Measurements from ENCODE around the gene RAPGEF2.
A peak's percentile ranks its signal among the peaks of the same experiment; 100 is the strongest.
"Not testable (repeated sequence)": the region's sequence is repeated elsewhere in the genome, so short reads cannot be mapped to it uniquely, and the experiment has no call there.

The RAPGEF2 gene

GRCh38 chr4:159098482-159099127, 4.3 kb upstream of the RAPGEF2 start:
- DNase-seq = no peak

DNA sequence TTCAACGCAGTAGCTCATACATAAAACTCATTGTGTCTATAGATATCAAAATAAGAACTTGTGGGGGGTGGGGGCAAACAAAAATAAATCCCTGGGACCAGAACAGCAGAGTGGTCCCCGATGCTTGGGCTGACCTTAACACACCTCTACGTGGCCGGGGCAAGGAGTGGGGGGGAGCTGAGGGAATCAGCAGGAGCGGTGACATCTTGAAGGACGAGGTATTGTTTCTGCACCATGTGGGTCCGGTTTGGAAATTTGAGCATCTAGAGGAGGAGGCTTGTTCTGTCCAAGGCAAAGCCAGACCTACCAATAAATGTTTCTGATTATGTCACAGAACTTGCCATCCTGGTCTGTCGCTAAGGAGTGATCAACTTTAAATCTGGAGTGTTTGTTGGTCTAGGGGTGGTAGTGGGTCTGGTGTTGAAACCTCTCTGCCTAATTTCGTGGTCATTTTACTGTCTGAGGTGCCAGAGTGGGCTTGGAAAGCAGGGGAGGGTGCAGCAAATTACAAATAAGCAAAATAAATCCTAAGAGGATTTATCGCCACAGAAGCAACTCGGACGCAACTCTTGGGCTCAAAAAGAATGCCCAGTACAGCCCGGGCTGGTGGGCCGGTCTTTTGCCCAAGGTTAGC, 774 bp upstream of the RAPGEF2 start:
- DNase-seq = no peak

DNA sequence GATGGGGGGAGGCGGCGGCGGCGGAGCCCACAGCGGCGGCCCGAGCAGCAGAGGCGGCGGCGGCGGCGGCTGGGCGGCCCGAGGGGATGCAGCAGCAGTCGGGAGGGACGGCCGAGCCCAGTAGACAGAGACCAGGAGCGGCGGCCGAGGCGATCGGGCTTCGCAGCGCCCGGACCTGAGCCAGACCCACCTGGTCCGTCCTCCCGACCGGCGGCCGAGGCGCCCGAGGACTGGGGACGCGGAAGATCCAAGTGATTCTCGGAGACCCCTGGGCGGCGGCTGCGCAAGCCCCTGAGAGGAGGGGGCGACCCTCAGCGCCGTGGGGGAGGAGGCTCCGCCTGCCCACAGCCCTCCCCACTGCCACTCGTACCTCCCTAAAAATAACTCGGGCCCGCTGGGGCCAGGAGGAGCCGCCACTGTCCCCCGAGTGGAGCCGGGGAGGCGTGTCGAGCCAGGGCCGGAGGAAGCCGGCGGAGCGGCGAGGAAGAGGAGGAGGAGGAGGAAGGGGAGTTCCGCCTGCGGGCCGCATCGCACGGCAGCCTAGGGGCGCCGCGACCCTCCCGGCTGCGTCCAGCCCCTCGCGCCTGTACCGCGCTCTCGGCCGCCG, 608 bp downstream of the RAPGEF2 start:
- DNase-seq = no peak

GRCh38 chr4:159104694-159105414, 2.0 kb downstream of the RAPGEF2 start:
- DNase-seq = peak; percentile 38

DNA sequence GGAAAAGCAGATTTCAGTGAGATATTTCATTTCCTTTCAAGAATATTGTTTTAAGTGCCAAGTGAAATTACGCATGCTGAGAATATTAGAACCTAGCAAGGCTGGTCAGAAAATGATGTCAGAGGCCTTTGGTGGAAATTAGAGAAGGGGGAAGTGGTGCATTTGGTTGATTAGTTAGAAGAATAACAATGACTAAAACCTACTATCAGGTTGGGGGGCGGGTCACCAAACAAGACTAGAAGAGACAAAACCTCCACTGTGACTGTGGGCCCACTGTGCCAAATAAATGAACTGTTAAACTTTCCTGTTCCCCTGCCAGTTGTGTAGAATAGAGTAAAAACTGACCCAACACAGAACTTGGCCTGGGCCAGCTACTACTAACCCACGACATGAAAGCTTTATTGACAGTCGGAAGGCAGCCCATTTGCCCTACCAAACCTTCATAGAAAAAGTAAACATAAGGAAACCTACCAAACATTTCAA, 2.9 kb downstream of the RAPGEF2 start:
- no peak for DNase-seq

GRCh38 chr4:159106636-159107035, 3.8 kb downstream of the RAPGEF2 start:
- no peak for DNase-seq

GRCh38 chr4:159107203-159107925, 4.5 kb downstream of the RAPGEF2 start:
- DNase-seq = no peak

GRCh38 chr4:159108124-159108523, 5.2 kb downstream of the RAPGEF2 start:
- no peak for DNase-seq

GRCh38 chr4:159110961-159111360, 8.1 kb downstream of the RAPGEF2 start:
- DNase-seq = no peak

GRCh38 chr4:159111416-159111815, 8.5 kb downstream of the RAPGEF2 start:
- DNase-seq = no peak

DNA sequence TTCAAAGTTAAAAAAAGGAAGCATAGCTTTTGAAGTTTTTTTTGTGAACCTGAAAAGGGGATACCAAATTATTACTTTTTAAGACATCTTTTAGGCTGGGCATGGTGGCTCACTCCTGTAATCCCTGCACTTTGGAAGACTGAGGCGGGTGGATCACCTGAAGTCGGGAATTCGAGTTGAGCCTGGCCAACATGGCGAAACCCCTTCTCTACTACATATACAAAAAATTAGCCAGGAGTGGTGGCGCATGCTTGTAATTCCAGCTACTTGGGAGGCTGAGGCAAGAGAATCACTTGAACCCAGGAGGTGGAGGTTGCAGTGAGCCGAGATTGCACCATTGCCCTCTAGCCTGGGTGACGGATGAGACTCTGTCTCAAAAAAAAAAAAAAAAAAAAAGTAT, 10.5 kb downstream of the RAPGEF2 start:
- not testable (repeated sequence) for DNase-seq

DNA sequence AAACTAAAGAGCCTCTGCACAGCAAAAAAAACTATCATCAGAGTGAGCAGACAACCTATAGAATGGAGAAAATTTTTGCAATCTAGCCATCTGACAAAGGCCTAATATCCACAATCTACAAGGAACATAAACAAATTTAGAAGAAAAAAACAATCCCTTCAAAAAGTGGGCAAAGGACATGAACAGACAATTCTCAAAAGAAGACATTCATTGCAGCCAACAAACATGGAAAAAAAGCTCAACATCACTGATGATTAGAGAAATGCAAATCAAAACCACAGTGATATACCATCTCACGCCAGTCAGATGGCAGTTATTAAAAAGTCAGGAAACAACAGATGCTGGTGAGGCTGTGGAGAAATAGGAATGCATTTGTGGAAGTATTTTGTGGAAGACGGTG, 13.2 kb downstream of the RAPGEF2 start:
- DNase-seq = not testable (repeated sequence)

- not testable (repeated sequence) for DNase-seq
Measured at GRCh38 chr4:159116693-159117092, 13.8 kb downstream of the RAPGEF2 start.

DNA sequence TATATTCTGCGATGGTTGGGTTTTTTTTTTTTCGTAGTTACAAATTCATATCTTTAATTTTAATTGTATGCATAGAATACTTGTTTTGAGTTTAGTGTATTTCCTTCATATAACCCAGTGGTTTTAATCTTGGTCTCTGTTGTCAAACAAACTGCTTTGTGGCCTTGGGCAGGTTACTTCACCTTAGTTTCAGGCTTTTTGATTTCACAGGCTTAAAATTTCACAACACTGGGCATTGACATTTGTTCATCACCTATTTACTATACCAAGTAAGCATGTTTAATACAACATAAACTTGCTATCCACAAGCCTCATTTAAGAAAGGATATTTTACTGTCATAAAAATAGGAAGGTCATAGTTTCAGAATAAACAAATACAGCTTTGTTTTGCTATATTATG, 14.7 kb downstream of the RAPGEF2 start:
- no peak for DNase-seq

- DNase-seq = no peak
Measured at GRCh38 chr4:159117968-159118367, 15.1 kb downstream of the RAPGEF2 start.

DNA sequence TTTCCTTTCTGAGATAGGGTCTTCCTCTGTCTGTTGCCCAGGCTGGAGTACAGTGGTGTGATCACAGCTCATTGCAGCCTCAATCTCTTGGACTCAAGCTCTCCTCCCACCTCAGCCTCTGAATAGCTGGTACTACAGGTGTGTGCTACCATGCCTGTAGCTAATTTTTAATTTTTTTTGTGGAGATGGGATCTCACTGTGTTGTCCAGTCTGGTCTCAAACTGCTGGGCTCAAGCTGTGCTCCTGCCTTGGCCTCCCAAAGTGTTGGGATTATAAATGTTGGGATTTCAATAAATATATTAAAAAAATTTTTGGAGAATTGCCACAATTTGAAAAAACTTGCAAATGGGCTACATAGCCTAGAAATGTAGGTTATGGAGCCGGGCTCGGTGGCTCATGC, 18.5 kb downstream of the RAPGEF2 start:
- no peak for DNase-seq

- no peak for DNase-seq
Measured at GRCh38 chr4:159126716-159127115, 23.8 kb downstream of the RAPGEF2 start.

DNA sequence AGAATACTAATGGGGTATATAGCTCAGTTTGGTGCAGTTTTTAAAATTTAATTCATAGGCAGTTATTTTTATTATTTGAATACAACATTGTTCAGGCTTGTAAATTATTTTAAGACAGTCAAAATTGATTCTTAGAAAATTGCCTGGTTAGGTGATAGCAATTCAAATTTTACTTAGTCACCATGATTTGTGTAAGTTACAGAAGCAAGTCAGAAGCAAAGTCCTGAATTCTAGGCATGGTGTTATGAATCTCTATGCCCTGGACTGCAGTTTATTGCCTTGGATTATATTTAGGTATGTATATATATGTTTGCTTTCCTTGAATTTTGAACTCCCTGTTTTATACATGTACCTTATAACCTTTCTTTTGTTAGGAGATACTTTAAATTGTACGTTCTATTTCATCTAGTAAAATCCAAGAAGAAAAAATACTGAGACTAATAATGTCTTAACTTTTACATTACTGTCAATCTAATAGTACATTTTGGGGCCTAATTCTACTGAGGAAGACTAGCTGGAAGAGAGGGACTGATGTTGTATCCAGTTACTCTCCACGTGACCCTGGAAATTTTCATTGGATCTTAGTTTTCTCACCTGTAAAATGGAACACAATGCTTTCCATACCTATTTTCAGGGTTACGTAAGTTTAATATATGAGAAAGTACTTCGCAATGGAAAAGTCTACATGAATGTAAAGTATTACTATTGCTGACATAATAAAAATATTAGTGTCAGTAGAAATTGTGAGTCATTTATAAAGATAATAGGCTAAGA, 25.1 kb downstream of the RAPGEF2 start:
- DNase-seq = no peak

- DNase-seq = no peak
Measured at GRCh38 chr4:159129814-159130550, 27.1 kb downstream of the RAPGEF2 start.

DNA sequence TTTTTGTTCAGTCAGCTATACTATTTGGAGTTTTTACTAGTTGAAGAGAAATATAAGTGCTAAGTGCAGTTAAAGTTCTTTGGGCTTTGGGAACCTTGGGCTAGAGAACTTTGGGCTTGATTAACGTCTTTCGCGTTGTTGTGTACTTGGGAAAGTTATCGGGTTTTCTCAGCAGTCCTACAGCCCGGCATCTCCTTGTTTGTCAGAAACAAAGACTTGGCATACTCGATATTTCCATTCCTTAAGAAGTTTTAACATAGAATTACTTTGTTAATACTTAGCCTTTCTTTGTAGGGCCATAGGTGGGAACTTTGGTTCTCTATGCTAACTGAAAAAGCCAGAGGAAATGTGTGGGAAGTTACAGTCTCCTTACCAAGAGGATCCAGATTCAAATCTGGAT, 28.7 kb downstream of the RAPGEF2 start:
- DNase-seq = no peak

DNA sequence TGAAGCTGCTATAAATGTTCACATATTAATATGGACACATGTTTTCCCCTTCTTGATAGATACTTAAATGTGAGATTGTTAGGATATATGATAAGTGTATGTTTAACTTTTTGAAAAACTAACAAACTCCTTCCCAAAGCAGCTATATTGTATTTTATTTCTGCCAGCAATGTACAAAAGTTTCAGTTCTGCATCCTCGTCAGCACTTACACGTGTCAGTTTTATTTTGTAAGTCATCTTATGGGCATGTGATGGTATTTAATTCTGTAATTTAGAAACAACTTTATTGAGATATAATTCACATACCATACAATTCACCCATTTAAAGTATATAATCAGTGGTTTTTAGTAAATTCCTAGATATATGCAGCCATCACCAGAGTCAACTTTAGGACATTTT, 31.6 kb downstream of the RAPGEF2 start:
- no peak for DNase-seq

Measured in NCI-H2029 treated with DMSO at 0.1 percent for 48 hours (cell line).